Vagina (tissue), 2 donors: ENCODE data around the gene ARHGAP40.

ENCODE experiments used
- CTCF ChIP-seq, 3 experiments: fragments of 450-650 bp in 2 of 3; fragments of 200-600 bp in 1 of 3; sonication (generic) in 1 of 3; IDR thresholded peaks; one replicate each; pipeline ENCODE4 v1.5.1; 2017 to 2019; ENCODE audit warnings: antibody characterized with exemption in 3 of 3, mild to moderate bottlenecking in 2 of 3, moderate library complexity in 2 of 3
- POLR2A ChIP-seq, 2 donors: fragments of 450-650 bp; IDR thresholded peaks; one replicate each; pipeline ENCODE4 v1.6.1; 2017; ENCODE audit warnings: antibody characterized with exemption in 2 of 2, mild to moderate bottlenecking in 2 of 2, moderate library complexity in 2 of 2
- POLR2AphosphoS5 ChIP-seq, 2 donors: sonication (generic); formaldehyde crosslinking; IDR thresholded peaks; one replicate each; pipeline ENCODE4 v1.9.0; 2017; ENCODE audit warnings: antibody characterized with exemption in 2 of 2, mild to moderate bottlenecking in 2 of 2, low read depth in 1 of 2; ENCODE audit not compliant: insufficient read depth in 1 of 2

- TF ChIP-seq POLR2AphosphoS5 (IDR thresholded peaks at IDR 0.05; ENCODE audit: insufficient read depth in 1 of 2, low read depth in 1 of 2) = no peak
- no peak for TF ChIP-seq POLR2A (IDR thresholded peaks at IDR 0.05)
- no peak for TF ChIP-seq CTCF (IDR thresholded peaks at IDR 0.05)
Observed at GRCh38 chr20:38607351-38607750, 5.7 kb downstream of the ARHGAP40 start.
